ENCODE measurements around the gene ARMC6. TPM values are rescaled to one million over a fixed set of nuclear protein-coding genes. Genes with fewer than 3 reads are reported as not detected.

Gene ARMC6
- total and polyA plus RNA-seq, 2 experiments from 2014 or later = 40.9 to 112 TPM

GRCh38 chr19:18987456-18987855 is 45.9 kb upstream of the ARMC6 start (continued):
- no peak for TF ChIP-seq CTCF (conservative IDR thresholded peaks at IDR 0.05; ENCODE audit: low read depth in 2 of 2)
- no peak for TF ChIP-seq POLR2AphosphoS5 (IDR thresholded peaks at IDR 0.05; ENCODE audit: low read depth)
- TF ChIP-seq ZNF331 (CRISPR knock-in tag; IDR thresholded peaks at IDR 0.05; ENCODE audit: low read depth) = no peak
- TF ChIP-seq NANOG (IDR thresholded peaks at IDR 0.05; ENCODE audit: borderline replicate concordance) = no peak

GRCh38 chr19:18989316-18989715 is 44.1 kb upstream of the ARMC6 start:
- no peak for TF ChIP-seq REST (IDR thresholded peaks at IDR 0.05; ENCODE audit: unreplicated experiment)
- no peak for TF ChIP-seq ZNF114 (CRISPR knock-in tag; IDR thresholded peaks at IDR 0.05)
- TF ChIP-seq EZH2phosphoT487 (IDR thresholded peaks at IDR 0.05; ENCODE audit: unreplicated experiment) = no peak
- no peak for TF ChIP-seq CTCF (conservative IDR thresholded peaks at IDR 0.05; ENCODE audit: low read depth in 2 of 2)
- no peak for TF ChIP-seq POLR2AphosphoS5 (IDR thresholded peaks at IDR 0.05; ENCODE audit: low read depth)
- TF ChIP-seq JUNB (IDR thresholded peaks at IDR 0.05; ENCODE audit: unreplicated experiment) = no peak
- TF ChIP-seq STAT1 (IDR thresholded peaks at IDR 0.05; ENCODE audit: unreplicated experiment) = no peak
- peaks cover 1% of the 10 kb centered on the region; the same call in 1 of the 3 replicates for H3K4me1 Mint-ChIP-seq
- peaks cover 16% of the 10 kb centered on the region for H3F3A ChIP-seq (replicated peaks; ENCODE audit: low read depth)
- H3K79me2 ChIP-seq (replicated peaks; ENCODE audit: insufficient read depth) = no peaks in the 10 kb centered on the region
- H2AFZ ChIP-seq = no peak overlapping the region
- H3K4me3 ChIP-seq = no peak overlapping the region
- peaks cover 6% of the 10 kb centered on the region; the same call in 1 of the 2 replicates for H4K20me1 ChIP-seq (replicated peaks; ENCODE audit: insufficient read depth)
- H3K9me3 Mint-ChIP-seq = no peaks in the 10 kb centered on the region
- no peak overlapping the region; the same call in 2 of the 3 replicates for H3K4me3 Mint-ChIP-seq
- no peaks in the 10 kb centered on the region; the same call in 1 of the 2 replicates for H3K4me1 ChIP-seq (ENCODE audit: insufficient read depth)
- H3K9me2 ChIP-seq (ENCODE audit: insufficient read depth) = no peaks in the 10 kb centered on the region
- H3K4me2 ChIP-seq = no peak overlapping the region
- DNase-seq (ENCODE audit: low spot score) (no peak), ATAC-seq (no peak)
- H3K27me3 Mint-ChIP-seq (ENCODE audit: insufficient read depth, low read depth, poor library complexity) = peaks cover 16% of the 10 kb centered on the region
- H3K27me3 ChIP-seq (ENCODE audit: insufficient read depth) = no peaks in the 10 kb centered on the region
- H3K27ac ChIP-seq (ENCODE audit: low read depth) = no peak overlapping the region
- no peak overlapping the region for H3K27ac Mint-ChIP-seq
- peaks cover 9% of the 10 kb centered on the region for H3K36me3 ChIP-seq (ENCODE audit: insufficient read depth)
- H3K36me3 Mint-ChIP-seq (ENCODE audit: low read depth) = peaks cover 25% of the 10 kb centered on the region
